IPS-20b (cell line): ENCODE measurements around the gene WRNIP1.

Source experiments
- H3K27ac ChIP-seq: one replicate; pipeline ENCODE4 v1.5.1; 2013; ENCODE audit warnings: low read length
- H3K27me3 ChIP-seq: 2 replicates; pipeline ENCODE4 v1.6.1; 2013; ENCODE audit warnings: mild to moderate bottlenecking, low read length, inconsistent platforms; ENCODE audit not compliant: insufficient read depth
- H3K36me3 ChIP-seq: 2 replicates; pipeline ENCODE4 v1.6.1; 2013; ENCODE audit warnings: low read depth, mild to moderate bottlenecking, inconsistent platforms, low read length, moderate library complexity; ENCODE audit not compliant: insufficient read depth
- H3K4me1 ChIP-seq: 2 replicates; pipeline ENCODE4 v1.6.1; 2013; ENCODE audit warnings: mild to moderate bottlenecking, control low read depth, inconsistent platforms, low read length, moderate library complexity; ENCODE audit not compliant: insufficient read depth
- H3K4me3 ChIP-seq: 2 replicates; pipeline ENCODE4 v1.5.1; 2013; ENCODE audit warnings: mild to moderate bottlenecking, low read length, inconsistent platforms
- H3K9ac ChIP-seq: 2 replicates; pipeline ENCODE4 v1.6.1; 2013; ENCODE audit warnings: low read depth, mild to moderate bottlenecking, inconsistent platforms, low read length, moderate library complexity
- H3K9me3 ChIP-seq: 2 replicates; pipeline ENCODE4 v1.6.1; 2013; ENCODE audit warnings: mild to moderate bottlenecking, low read depth, low read length, inconsistent platforms; ENCODE audit not compliant: insufficient read depth

Gene WRNIP1

DNA sequence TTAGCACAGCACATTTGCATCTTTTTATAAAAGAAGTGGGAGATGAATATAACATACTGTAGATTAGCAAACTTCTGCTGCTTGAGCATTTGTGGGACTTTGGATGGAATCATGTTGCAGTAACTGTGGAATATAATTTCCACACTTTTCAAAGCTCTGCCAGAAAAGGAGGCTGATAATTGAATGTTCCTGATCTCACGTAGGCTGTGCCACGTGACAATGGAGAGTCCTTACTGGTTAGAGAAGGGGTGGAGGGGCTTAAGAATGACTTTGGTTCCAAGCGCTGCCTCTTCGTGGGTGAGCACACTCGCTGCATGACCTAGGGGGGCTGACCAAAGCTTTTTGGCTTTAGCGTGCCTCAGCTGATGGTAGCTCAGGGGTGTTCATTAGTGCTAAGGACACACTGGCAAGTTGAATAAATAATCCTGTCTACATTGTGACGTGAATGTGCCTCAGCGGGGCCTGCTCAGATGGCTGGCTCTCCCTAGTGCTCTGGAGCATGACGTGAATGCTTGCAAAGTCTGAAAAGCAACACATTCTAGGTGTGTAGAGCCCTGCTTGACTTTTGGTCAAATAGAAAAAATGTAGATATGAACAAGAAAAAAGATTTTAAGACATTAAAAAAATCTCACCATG, 15.0 kb downstream of the WRNIP1 start:
- Histone ChIP-seq H3K36me3 (peaks cover 57% of the 10 kb centered on the region), H3K9ac (no peak overlapping the region)

DNA sequence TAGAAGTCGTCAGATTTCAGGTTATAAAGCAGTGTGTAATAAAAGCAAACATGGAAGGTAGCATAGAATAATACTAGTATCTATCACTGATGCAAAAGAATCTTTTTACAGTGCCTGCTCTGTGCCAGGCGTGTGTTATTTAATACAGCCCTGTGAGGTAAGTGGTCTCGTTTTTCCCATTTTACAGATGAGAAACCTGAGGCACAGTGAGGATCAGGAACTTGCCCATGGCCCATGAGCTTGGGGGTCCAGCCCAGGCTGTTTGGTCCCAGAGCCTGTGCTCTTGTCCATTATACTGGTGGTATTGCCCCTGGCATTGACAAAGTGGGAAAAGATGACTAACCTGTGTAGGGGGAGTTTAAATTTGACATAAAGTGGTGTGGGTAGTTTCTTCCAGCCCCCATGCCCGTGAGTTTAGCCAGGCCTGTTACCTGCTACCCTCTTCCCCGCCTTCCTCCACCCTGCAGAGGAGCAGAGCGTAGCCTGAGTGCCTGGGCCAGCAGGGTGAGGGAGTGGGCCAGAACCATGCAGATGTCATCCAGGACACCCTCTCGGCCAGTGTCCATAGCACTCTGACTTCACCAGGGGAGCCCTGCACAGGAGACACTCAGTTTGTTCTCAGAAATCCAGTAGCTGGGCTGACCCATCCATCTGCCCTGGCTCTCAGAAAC, 16.6 kb downstream of the WRNIP1 start:
- H3K9ac ChIP-seq, result no peak overlapping the region
- peaks cover 57% of the 10 kb centered on the region for H3K36me3 ChIP-seq
- no peaks in the 10 kb centered on the region for H3K4me1 ChIP-seq
- H3K27ac ChIP-seq, result no peak overlapping the region
- no peaks in the 10 kb centered on the region for H3K27me3 ChIP-seq
- no peak overlapping the region for H3K4me3 ChIP-seq
- no peaks in the 10 kb centered on the region for H3K9me3 ChIP-seq

More for the DNA sequence above, 15.0 kb downstream of the WRNIP1 start:
- Histone ChIP-seq H3K4me1 (no peaks in the 10 kb centered on the region), H3K4me3 (no peak overlapping the region), H3K27me3 (no peaks in the 10 kb centered on the region), H3K9me3 (no peaks in the 10 kb centered on the region), H3K27ac (no peak overlapping the region)

DNA sequence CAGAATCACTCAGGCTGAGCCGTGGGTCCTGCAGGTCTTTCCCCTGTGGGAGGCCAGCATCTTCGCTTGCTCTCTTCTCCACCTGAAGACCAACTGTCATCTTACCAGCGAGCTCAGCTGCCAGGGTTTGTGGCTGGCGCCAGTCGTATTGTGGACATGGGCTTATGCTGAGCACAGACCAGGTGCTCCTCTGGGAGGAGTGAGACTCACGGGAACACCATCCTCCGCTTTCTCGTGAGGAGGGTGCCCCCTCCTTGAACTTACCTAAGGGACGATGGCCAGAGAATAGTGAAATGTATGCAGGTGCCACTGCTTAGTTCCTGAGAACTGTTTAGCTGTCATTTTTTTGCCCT, 17.1 kb downstream of the WRNIP1 start:
- H3K27me3 ChIP-seq, result no peaks in the 10 kb centered on the region
- H3K9ac ChIP-seq, result no peak overlapping the region
- no peaks in the 10 kb centered on the region for H3K9me3 ChIP-seq
- no peaks in the 10 kb centered on the region for H3K4me1 ChIP-seq
- H3K4me3 ChIP-seq, result no peak overlapping the region
- H3K27ac ChIP-seq, result no peak overlapping the region
- H3K36me3 ChIP-seq, result peaks cover 57% of the 10 kb centered on the region

DNA sequence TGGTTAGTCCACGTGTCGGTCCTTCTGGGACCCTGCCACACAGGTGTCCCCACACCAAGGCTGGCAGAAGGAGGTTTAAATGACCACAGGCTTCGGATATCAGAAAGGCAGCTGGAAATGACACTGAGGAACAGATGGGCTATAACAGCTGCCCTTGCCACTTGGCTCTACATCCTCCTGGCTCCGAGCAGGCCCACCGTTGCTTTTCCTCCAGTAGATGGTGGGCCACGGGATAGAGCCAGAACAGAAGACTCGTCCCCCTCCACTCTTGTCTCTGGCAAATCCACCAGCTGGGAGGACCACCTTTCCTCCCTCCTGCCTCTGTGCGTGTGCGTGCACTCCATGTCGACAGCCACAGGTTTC, 17.6 kb downstream of the WRNIP1 start:
- Histone ChIP-seq H3K27me3 (no peaks in the 10 kb centered on the region), H3K9me3 (no peaks in the 10 kb centered on the region), H3K9ac (no peak overlapping the region), H3K4me1 (no peaks in the 10 kb centered on the region), H3K4me3 (no peak overlapping the region), H3K36me3 (peaks cover 57% of the 10 kb centered on the region), H3K27ac (no peak overlapping the region)

DNA sequence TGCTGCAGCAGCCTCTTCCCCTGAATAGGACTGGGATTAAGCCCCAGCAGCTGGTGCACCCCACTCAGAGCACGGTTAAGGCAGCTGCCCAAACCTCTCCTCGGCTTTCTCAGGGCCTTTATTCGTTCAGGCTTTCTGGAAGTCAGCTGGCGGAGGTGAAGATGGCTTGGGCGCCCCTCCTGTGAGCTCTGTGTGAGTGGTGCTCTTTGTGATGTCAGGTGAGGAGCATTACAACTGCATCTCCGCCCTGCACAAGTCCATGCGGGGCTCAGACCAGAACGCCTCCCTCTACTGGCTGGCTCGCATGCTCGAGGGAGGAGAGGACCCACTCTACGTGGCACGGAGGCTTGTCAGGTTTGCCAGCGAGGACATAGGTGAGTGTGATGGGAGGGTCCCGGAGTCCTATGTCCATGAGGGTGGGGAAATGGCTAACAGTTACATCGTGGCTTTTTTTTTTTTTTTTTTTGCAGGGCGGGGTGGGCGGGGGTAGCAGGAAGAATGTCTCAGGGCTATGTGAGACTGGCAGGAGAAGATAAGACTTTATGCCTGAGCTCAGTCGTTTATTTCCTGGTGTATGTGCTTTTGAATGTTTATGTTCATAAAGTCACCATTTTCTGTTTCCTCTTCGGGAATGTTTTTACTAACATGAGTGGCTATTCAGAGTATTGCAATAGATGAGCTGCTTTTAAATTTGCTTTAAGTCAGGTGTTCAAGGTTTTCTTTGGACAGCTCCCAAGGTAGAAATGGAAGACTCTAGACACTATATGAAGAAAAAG, 18.2 kb downstream of the WRNIP1 start:
- no peaks in the 10 kb centered on the region for H3K4me1 ChIP-seq
- no peaks in the 10 kb centered on the region for H3K9me3 ChIP-seq
- no peaks in the 10 kb centered on the region for H3K27me3 ChIP-seq
- H3K36me3 ChIP-seq, result peaks cover 54% of the 10 kb centered on the region
- no peak overlapping the region for H3K27ac ChIP-seq
- H3K4me3 ChIP-seq, result no peak overlapping the region
- H3K9ac ChIP-seq, result no peak overlapping the region

DNA sequence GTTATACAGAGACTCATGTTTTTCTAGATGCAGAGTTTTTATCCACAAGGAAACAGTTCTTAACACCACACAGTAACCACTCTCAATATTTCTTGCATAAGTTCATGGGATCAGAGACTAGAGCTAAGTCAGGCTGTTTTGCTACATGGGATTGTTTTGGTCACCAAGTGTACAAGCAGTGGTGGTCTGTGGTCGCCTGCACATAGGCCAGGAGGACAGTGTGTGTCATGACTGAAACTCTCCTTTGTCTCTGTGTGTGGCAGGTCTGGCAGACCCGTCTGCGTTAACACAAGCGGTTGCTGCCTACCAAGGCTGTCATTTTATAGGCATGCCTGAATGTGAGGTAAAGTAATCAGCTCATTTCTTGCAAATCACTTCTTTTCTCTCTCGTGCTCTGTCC, 18.9 kb downstream of the WRNIP1 start:
- H3K27ac ChIP-seq, result no peak overlapping the region
- no peak overlapping the region for H3K9ac ChIP-seq
- H3K27me3 ChIP-seq, result no peaks in the 10 kb centered on the region

DNA sequence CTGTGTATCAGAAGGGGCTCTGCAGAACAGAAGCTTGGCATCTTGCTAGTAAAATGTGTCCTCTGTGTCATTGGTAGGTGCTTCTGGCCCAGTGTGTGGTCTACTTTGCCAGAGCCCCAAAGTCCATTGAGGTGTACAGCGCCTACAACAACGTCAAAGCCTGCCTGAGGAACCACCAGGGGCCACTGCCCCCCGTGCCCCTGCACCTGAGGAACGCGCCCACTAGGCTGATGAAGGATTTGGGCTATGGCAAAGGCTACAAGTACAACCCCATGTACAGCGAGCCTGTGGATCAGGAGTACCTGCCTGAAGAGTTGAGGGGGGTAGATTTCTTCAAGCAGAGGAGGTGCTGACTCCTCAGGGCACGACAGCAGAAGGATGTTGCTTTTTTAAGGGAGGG, 19.7 kb downstream of the WRNIP1 start:
- Histone ChIP-seq H3K9ac (no peak overlapping the region), H3K27ac (no peak overlapping the region), H3K27me3 (no peaks in the 10 kb centered on the region), H3K36me3 (peaks cover 39% of the 10 kb centered on the region), H3K9me3 (no peaks in the 10 kb centered on the region), H3K4me3 (no peak overlapping the region), H3K4me1 (0 out of 2 replicates have a peak, but pooled peaks cover under 1% of the 10 kb centered on the region)

More for the DNA sequence above, 18.9 kb downstream of the WRNIP1 start:
- Histone ChIP-seq H3K4me1 (no peaks in the 10 kb centered on the region), H3K4me3 (no peak overlapping the region), H3K36me3 (peaks cover 48% of the 10 kb centered on the region), H3K9me3 (no peaks in the 10 kb centered on the region)

DNA sequence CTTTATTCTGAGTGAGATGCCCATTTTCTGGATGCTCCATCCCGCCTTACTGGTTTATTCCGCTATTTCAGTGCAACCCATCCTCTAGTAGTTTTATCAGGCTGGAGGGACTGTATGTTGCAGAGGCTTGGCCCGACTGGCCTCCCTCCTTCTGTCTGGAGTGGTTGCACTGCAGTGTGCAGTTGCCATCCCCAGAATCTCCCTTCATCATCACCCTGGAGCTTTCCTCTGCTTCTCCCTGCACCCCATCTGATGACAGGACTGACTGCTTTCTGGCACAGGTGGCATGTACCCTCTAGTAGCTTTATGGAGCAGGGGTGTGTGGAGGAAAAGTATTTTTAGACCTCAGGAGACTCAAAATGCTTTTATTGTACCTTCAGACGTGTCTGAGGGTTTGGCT, 21.1 kb downstream of the WRNIP1 start:
- Histone ChIP-seq H3K9me3 (no peaks in the 10 kb centered on the region), H3K36me3 (peaks cover 25% of the 10 kb centered on the region; the same call in 1 of the 2 replicates), H3K9ac (no peak overlapping the region), H3K27me3 (no peaks in the 10 kb centered on the region), H3K4me3 (no peak overlapping the region), H3K27ac (no peak overlapping the region), H3K4me1 (peaks cover 6% of the 10 kb centered on the region; the same call in 1 of the 2 replicates)

DNA sequence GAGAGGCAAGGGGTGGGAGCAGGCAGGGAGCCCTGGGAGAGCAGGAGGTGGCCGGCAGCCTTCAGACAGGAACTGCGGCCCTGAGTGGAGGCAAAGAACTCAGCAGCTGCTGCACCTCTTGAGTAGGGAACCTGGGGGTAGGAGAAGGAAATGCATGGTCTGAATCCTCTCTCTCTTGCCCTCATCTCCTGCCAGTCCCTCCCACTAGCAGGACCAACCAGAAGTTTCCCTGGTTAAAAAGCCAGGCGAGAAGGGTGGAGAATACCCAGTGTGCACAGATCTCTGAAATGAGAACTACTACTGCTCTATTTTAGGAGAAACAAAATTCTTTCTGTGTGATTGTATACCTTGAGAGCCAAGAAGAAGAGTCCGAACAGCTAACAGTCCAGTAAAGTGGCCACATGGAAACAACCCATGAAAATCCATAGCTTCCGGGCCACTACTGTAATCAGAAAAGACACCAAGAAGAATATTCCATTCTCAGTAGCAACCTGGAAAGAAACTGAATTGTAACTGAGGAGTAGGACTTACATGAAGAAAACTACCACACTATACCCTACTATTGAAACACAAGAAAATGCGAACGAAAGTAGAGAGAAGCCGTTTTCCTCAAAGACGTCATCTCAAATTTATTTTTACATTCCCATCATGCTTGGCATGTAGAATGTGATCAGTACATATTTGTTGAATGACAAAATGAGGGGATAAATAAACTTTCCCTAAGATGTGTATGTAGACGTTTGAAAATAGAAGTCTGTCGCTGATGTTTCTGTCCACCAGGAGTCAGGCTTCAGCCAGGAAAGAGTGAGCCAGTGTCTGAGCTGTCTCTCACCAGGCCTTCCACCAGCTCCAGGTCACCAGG, 25.6 kb downstream of the WRNIP1 start:
- H3K27ac ChIP-seq, result no peak overlapping the region
- no peaks in the 10 kb centered on the region for H3K27me3 ChIP-seq
- no peaks in the 10 kb centered on the region for H3K36me3 ChIP-seq
- H3K4me1 ChIP-seq, result peaks cover 6% of the 10 kb centered on the region; the same call in 1 of the 2 replicates
- no peak overlapping the region for H3K4me3 ChIP-seq
- no peak overlapping the region for H3K9ac ChIP-seq
- H3K9me3 ChIP-seq, result no peaks in the 10 kb centered on the region

DNA sequence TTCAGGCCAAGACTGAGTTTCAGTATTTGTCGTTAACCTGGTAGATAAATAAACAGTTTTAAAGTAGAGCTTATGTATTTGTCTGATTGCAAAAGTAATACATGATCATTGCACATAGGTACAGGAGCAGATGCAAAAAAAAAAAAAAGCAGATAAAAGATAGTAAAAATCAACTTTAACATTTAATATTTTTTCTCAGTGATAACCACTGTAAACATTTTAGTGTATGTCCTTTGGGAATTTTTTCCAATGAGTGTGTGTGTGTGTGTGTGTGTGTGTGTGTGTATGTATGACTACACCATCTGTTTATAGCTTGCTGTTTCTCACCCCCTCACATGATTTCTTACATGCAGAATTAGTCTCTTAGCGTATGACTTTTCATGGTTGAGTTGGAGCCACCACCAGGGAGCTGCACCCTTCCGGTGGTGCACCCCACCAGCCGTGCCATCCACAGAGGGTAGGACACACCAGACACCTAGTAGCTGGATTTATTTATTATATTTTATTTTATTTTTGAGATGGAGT, 26.3 kb downstream of the WRNIP1 start:
- Histone ChIP-seq H3K4me3 (no peak overlapping the region), H3K9ac (no peak overlapping the region), H3K27me3 (no peaks in the 10 kb centered on the region), H3K9me3 (no peaks in the 10 kb centered on the region), H3K4me1 (peaks cover 6% of the 10 kb centered on the region; the same call in 1 of the 2 replicates), H3K27ac (no peak overlapping the region), H3K36me3 (no peaks in the 10 kb centered on the region)
